ENCODE measurements around the gene DDX17. TPM values are rescaled to one million over a fixed set of nuclear protein-coding genes. Genes with fewer than 3 reads are reported as not detected.
A peak's percentile ranks its signal among the peaks of the same experiment; 100 is the strongest.
"Not testable (repeated sequence)": the region's sequence is repeated elsewhere in the genome, so short reads cannot be mapped to it uniquely, and the experiment has no call there.

The DDX17 gene
- total RNA-seq, 1 donor from 2014 or later = 742 TPM

GRCh38 chr22:38497869-38498268 lies 8.2 kb downstream of the DDX17 start:
- no peak for DNase-seq (ENCODE audit: low spot score)
- ATAC-seq = no peak
- intact Hi-C loops (cut with DNase I) = no loop called here

GRCh38 chr22:38494939-38495338 lies 11.2 kb downstream of the DDX17 start:
- DNase-seq (ENCODE audit: low spot score) (no peak), ATAC-seq (no peak)
- intact Hi-C loops (cut with DNase I) = no loop called here

DNA sequence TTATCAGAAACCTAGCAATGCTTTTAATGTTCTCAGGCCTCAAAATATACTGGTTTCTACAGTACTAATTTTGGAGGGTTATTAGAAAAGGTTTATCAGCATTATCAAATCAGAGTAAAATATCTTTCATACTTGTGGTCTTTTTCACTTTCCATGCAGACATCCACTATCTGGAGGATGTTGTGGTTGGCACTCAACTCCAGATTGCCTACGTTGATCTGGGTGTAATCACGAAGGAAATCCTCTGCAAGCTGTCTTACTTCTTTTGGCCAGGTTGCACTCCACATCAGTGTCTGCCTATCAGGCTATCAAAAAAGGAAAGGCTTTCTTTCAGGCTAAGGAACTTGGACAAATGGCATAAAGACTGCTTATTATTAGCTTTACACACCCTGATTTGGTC lies 11.6 kb downstream of the DDX17 start:
- intact Hi-C loops (cut with DNase I) = no loop called here
- no peak for DNase-seq (ENCODE audit: low spot score)
- no peak for ATAC-seq

GRCh38 chr22:38491707-38492348 lies 14.3 kb downstream of the DDX17 start:
- no peak for DNase-seq (ENCODE audit: low spot score)
- intact Hi-C loops (cut with DNase I) = no loop called here
- ATAC-seq = no peak

GRCh38 chr22:38490915-38491314 lies 15.2 kb downstream of the DDX17 start:
- DNase-seq (ENCODE audit: low spot score) = peak; percentile 85
- ATAC-seq = peak; percentile 94
- intact Hi-C loops (cut with DNase I) = no loop called here

GRCh38 chr22:38490475-38490874 lies 15.6 kb downstream of the DDX17 start:
- ATAC-seq = peak; percentile 9
- DNase-seq (ENCODE audit: low spot score) = no peak
- intact Hi-C loops (cut with DNase I) = no loop called here

DNA sequence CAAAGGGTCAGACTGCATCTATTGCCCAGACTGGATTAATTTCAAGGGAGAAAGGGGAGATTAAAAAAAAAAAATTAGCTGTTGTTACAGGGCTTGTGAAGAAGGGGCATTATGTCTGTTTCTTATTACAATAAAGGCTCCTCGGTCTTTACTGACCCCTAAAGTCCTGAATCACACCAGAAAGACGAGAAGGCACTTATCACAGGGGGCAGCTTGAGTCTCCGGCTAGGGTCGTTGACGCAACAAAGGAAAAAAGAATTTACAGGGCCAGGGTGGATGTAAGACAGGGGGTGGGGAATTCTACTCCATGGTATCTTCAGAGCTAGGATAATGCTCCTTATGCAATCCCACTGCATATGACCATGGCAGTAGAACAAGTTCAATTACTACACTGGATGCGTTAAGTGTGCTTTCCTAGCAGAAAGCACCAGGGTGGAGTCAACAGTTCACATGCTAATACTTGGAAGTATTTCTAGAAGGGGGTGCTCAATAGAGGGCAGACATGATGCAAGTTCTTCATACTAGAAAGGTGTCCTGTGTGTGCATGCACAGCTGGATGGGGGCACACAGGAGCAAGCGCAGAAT lies 16.5 kb downstream of the DDX17 start:
- intact Hi-C loops (cut with DNase I) = no loop called here
- no peak for DNase-seq (ENCODE audit: low spot score)
- ATAC-seq = peak; percentile 30

DNA sequence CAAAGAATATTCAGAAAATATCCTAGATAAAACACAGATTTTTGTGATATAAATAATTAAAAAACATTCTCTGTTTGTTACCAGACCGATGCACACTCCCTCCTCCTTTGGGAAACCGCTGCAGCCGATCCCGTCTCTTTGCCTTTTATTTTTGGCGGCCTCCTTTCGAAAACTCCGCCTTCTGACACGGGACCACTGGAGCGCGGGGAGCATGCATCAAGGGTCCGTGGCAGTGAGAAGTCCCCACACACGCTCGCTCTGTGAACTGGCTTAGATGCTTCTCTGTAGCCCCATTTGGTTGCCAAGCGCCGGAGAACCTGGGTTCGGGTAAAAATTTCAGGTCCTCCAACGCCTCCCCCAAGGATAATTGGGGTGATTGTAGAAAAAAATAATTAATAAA lies 17.0 kb downstream of the DDX17 start:
- DNase-seq (ENCODE audit: low spot score) (no peak), ATAC-seq (no peak)
- intact Hi-C loops (cut with DNase I) = no loop called here

DNA sequence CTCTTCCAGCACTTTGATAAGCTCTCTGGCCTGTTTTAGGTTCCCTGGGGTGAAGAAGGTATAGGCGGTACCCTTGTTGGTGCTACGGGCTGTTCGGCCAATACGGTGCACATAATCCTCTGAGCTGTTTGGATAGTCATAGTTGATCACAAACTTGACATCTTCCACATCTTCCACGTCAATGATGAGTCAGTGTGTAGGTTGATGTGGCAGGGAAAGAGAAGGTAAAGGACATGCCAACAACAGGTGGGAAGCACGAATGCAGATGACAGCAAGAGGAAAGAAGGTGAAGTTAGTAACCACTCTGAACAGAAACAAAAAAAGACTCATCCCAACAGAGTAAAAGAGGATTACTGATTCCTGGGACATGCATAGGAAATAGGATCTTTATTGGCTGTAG lies 18.2 kb downstream of the DDX17 start:
- DNase-seq (ENCODE audit: low spot score) (no peak), ATAC-seq (no peak)
- intact Hi-C loops (cut with DNase I) = no loop called here

DNA sequence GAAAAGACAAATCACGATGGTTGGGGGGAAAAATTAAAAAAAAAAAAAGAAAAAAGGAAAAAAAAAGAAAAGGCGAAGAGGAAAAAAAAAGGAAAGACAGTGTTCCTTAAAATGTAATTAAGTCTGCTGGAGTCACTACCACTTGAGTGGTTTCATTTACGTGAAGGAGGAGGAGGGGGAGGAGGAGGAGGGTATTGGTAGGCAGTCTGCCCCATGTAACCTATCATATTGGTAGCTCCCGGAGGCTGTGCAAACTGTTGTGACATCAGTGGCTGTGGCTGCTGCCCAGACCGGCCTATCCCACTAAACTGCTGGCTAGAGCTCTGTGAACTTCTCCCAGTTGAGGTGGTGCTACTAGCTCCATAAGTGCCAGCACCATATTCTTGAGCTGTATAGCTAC lies 20.3 kb downstream of the DDX17 start:
- ATAC-seq (peak; percentile 38), DNase-seq (ENCODE audit: low spot score) (no peak)
- intact Hi-C loops (cut with DNase I) = no loop called here

- intact Hi-C loops (cut with DNase I) = no loop called here
- DNase-seq (ENCODE audit: low spot score) = no peak
- no peak for ATAC-seq
Observed at GRCh38 chr22:38484244-38484643, 21.9 kb downstream of the DDX17 start.

DNA sequence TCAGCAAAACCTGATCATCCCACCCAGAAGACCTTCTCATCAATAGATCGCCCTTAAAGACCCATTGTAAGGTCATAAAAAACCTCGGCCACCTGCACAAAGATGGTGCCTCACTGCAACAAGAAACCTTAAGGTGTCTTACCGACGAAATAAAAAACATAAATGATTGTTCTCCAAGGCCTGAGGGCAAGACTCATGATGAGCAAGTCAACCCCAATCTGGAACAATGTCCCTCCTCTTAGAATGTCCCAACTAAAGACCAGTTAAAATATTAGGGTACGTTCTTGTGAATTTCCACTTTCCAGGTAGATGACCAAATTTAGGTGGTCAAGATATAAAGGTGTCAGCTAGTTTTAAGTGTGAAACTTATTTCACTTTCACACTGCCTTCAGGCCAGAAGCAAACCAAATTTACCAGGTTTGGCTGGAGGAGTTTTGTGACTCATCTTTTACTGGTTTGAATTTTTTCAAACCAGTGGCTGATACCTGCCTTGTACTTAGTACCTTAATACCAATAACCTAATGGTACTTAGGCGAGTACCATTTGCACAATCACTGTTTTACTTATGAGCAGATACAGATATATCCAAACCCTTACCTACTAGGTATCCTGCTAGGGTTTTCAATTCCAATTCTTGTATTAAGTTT lies 23.3 kb downstream of the DDX17 start:
- DNase-seq (ENCODE audit: low spot score) (no peak), ATAC-seq (no peak)
- intact Hi-C loops (cut with DNase I) = no loop called here

DNA sequence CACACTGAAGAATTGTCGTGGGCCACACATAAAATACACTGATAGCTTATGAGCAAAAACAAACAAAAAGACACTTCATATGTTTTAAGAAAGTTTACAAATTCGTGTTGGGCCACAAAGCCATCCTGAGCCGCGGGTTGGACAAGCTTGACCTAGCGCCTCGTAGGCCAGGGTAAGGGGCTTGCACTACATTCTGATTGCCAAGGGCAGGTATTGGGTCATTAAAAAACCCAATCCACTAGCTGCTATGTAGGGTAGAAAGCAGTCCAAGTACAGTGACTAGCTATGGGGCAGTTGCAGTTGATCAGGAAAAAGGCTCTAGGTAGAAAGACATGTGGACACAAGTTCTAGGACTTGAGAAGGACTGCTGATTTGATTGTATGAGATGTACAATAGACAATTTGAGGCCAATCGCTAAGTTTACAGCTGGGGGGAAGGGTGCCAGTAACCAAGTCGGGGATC lies 24.2 kb downstream of the DDX17 start:
- intact Hi-C loops (cut with DNase I) = no loop called here
- DNase-seq (ENCODE audit: low spot score) (no peak), ATAC-seq (no peak)

DNA sequence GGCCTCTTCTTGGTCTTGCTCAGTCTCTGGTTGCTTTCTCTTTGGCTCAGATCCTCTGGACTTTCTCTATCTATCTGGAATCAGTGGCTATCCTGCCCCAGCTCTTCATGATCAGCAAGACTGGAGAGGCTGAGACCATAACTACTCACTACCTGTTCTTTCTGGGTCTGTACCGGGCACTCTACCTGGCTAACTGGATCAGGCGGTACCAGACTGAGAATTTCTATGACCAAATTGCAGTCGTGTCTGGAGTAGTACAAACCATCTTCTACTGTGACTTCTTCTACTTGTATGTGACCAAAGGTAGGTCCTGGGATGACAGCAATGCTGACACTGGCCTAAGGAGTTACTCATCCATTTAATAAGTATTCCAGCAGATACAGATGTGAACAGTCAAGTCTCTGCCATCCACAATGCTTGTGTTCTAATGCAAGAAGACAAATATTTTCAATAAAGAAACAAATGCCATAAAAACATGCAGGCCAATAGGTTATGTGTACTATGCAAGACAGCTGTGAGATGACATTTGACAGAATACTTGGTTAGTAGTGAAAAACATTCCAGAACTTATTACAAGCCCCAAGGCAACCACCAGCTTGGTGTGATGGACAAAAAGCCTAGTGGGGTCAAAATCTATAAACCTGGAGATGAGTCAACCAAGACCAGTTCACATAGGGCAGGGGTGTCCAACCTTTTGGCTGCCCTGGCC lies 24.8 kb downstream of the DDX17 start:
- DNase-seq (ENCODE audit: low spot score) (no peak), ATAC-seq (no peak)
- intact Hi-C loops (cut with DNase I) = no loop called here

GRCh38 chr22:38479096-38479837 lies 26.8 kb downstream of the DDX17 start:
- intact Hi-C loops (cut with DNase I) = no loop called here
- no peak for ATAC-seq
- DNase-seq (ENCODE audit: low spot score) = no peak

- intact Hi-C loops (cut with DNase I) = no loop called here
- DNase-seq (ENCODE audit: low spot score) (no peak), ATAC-seq (no peak)
Observed at GRCh38 chr22:38477585-38477984, 28.5 kb downstream of the DDX17 start.

GRCh38 chr22:38474003-38474607 lies 32.0 kb downstream of the DDX17 start:
- intact Hi-C loops (cut with DNase I) = no loop called here
- ATAC-seq = no peak
- DNase-seq (ENCODE audit: low spot score) = no peak

DNA sequence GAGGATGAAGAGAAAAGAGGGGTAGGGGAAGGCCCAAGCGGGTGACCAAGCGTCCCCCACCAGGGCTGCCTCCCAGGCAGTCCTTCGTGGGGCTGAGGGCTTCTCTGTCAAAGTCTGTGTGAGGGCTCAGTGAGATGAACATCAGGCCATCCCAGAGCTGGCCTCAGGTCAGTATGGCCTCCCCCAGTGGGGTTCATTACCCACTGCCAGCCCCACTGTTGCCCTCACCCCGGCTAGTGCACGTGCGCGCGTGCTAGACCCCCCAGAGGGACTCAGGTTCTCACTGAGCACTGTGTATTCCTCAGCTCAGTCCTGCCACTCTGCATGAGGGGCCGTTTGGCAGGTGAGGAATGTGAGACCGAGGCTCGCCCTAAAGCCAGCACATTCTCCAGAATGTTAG lies 34.9 kb downstream of the DDX17 start:
- peak; percentile 44 for DNase-seq (ENCODE audit: low spot score)
- intact Hi-C loops (cut with DNase I) = no loop called here
- ATAC-seq = no peak

GRCh38 chr22:38470179-38470578 lies 35.9 kb downstream of the DDX17 start:
- ATAC-seq; intact Hi-C loops (cut with DNase I): not testable (repeated sequence)
- peak; percentile 47 for DNase-seq (ENCODE audit: low spot score)

Data from sciatic nerve (tissue), 2 donors.